ENCODE results near the gene CPEB4. TPM values are rescaled to one million over a fixed set of nuclear protein-coding genes. Genes with fewer than 3 reads are reported as not detected.

CPEB4 gene
- 42.7 TPM for total RNA-seq
- 1 to 10 TPM; 3.4 to 5.8 (median 4.6) TPM for polyA plus RNA-seq

GRCh38 chr5:173887610-173888472 lies at the start of gene CPEB4:
Gene CPEB4, plus strand, starts transcription at chr5:173888349. Its CDS starts 1,385 bp downstream, at chr5:173889734.
- H3K4me1 ChIP-seq (ENCODE audit: control insufficient read depth, insufficient read depth, low read length, poor library complexity, severe bottlenecking), result peaks cover 75% of the 10 kb centered on the region

GRCh38 chr5:173839117-173839713 lies 48.9 kb upstream of the CPEB4 start:
- H3K9me3 Mint-ChIP-seq, result peaks cover 0 to 4% (median 0%) of the 10 kb centered on the region in 7 donors

More at GRCh38 chr5:173887610-173888472, at the start of gene CPEB4:
- Mint-ChIP-seq H3K4me3 (peak within 1 kb of the TSS; percentile 90 to 99 (median 98)), H3K27me3 (no peaks in the 10 kb centered on the region), H3K36me3 (peaks cover 17% of the 10 kb centered on the region), H3K4me1 (peaks cover 36 to 85% (median 66%) of the 10 kb centered on the region in 4 donors), H3K27ac (peak within 1 kb of the TSS; percentile 96 to 99 (median 98)), H3K9me3 (no peaks in the 10 kb centered on the region)
- DNase-seq, result peak; percentile 96 to 100 (median 98)
- peak within 1 kb of the TSS; percentile 83 for H3K27ac ChIP-seq (ENCODE audit: insufficient read depth, low read length, poor library complexity, severe bottlenecking)
- no peaks in the 10 kb centered on the region for H3K36me3 ChIP-seq (ENCODE audit: control insufficient read depth, insufficient read depth, low read length)
- peak; percentile 94 to 95 for ATAC-seq (ENCODE audit: low read depth in 2 of 2)
- peak within 1 kb of the TSS; percentile 88 for H3K4me3 ChIP-seq (ENCODE audit: low read depth, low read length)
- no peaks in the 10 kb centered on the region for H3K27me3 ChIP-seq (ENCODE audit: control insufficient read depth, insufficient read depth, low read length)
- H3K9me3 ChIP-seq (ENCODE audit: control insufficient read depth in 2 of 2, low read length in 2 of 2), result no peaks in the 10 kb centered on the region

GRCh38 chr5:173840111-173840983 lies 47.8 kb upstream of the CPEB4 start:
- Histone ChIP-seq H3K27ac (ENCODE audit: insufficient read depth, low read length, poor library complexity, severe bottlenecking) (no peak overlapping the region), H3K4me3 (ENCODE audit: low read depth, low read length) (no peak overlapping the region), H3K4me1 (ENCODE audit: control insufficient read depth, insufficient read depth, low read length, poor library complexity, severe bottlenecking) (no peaks in the 10 kb centered on the region), H3K36me3 (ENCODE audit: control insufficient read depth, insufficient read depth, low read length) (no peaks in the 10 kb centered on the region), H3K27me3 (ENCODE audit: control insufficient read depth, insufficient read depth, low read length) (no peaks in the 10 kb centered on the region), H3K9me3 (ENCODE audit: control insufficient read depth in 2 of 2, low read length in 2 of 2) (no peaks in the 10 kb centered on the region)
- Mint-ChIP-seq H3K36me3 (no peaks in the 10 kb centered on the region), H3K27ac (peak overlapping the region in 1 of 3 donors; percentile 0), H3K9me3 (peaks cover 0 to 5% (median 0%) of the 10 kb centered on the region in 7 donors), H3K4me3 (no peak overlapping the region), H3K27me3 (peaks cover 7% of the 10 kb centered on the region), H3K4me1 (peaks cover 0 to 3% (median 0%) of the 10 kb centered on the region in 4 donors)
- DNase-seq (no peak), ATAC-seq (ENCODE audit: low read depth in 2 of 2) (no peak)

More at GRCh38 chr5:173839117-173839713, 48.9 kb upstream of the CPEB4 start:
- peak overlapping the region in 2 of 3 donors; percentile 0 to 55 for H3K27ac Mint-ChIP-seq
- H3K36me3 ChIP-seq (ENCODE audit: control insufficient read depth, insufficient read depth, low read length), result no peaks in the 10 kb centered on the region
- no peaks in the 10 kb centered on the region for H3K36me3 Mint-ChIP-seq
- no peaks in the 10 kb centered on the region for H3K27me3 ChIP-seq (ENCODE audit: control insufficient read depth, insufficient read depth, low read length)
- peaks cover 7% of the 10 kb centered on the region for H3K27me3 Mint-ChIP-seq
- no peaks in the 10 kb centered on the region for H3K9me3 ChIP-seq (ENCODE audit: control insufficient read depth in 2 of 2, low read length in 2 of 2)
- H3K4me1 ChIP-seq (ENCODE audit: control insufficient read depth, insufficient read depth, low read length, poor library complexity, severe bottlenecking), result no peaks in the 10 kb centered on the region
- no peak overlapping the region for H3K4me3 Mint-ChIP-seq
- peaks cover 0 to 3% (median 0%) of the 10 kb centered on the region in 4 donors for H3K4me1 Mint-ChIP-seq
- no peak overlapping the region for H3K27ac ChIP-seq (ENCODE audit: insufficient read depth, low read length, poor library complexity, severe bottlenecking)
- ATAC-seq (ENCODE audit: low read depth in 2 of 2), result no peak
- no peak for DNase-seq
- no peak overlapping the region for H3K4me3 ChIP-seq (ENCODE audit: low read depth, low read length)

- H3K27ac ChIP-seq (ENCODE audit: insufficient read depth, low read length, poor library complexity, severe bottlenecking), result no peak overlapping the region
- ATAC-seq (ENCODE audit: low read depth in 2 of 2) (no peak), DNase-seq (no peak)
- Mint-ChIP-seq H3K4me3 (no peak overlapping the region), H3K4me1 (no peaks in the 10 kb centered on the region), H3K9me3 (peaks cover 0 to 5% (median 0%) of the 10 kb centered on the region in 7 donors), H3K36me3 (no peaks in the 10 kb centered on the region), H3K27ac (no peak overlapping the region), H3K27me3 (peaks cover 7% of the 10 kb centered on the region)
- no peaks in the 10 kb centered on the region for H3K36me3 ChIP-seq (ENCODE audit: control insufficient read depth, insufficient read depth, low read length)
- no peaks in the 10 kb centered on the region for H3K27me3 ChIP-seq (ENCODE audit: control insufficient read depth, insufficient read depth, low read length)
- H3K9me3 ChIP-seq (ENCODE audit: control insufficient read depth in 2 of 2, low read length in 2 of 2), result no peaks in the 10 kb centered on the region
- H3K4me3 ChIP-seq (ENCODE audit: low read depth, low read length), result no peak overlapping the region
- H3K4me1 ChIP-seq (ENCODE audit: control insufficient read depth, insufficient read depth, low read length, poor library complexity, severe bottlenecking), result no peaks in the 10 kb centered on the region
Measured at GRCh38 chr5:173841710-173842109, 46.4 kb upstream of the CPEB4 start.

- H3K4me1 ChIP-seq (ENCODE audit: control insufficient read depth, insufficient read depth, low read length, poor library complexity, severe bottlenecking), result no peaks in the 10 kb centered on the region
- Mint-ChIP-seq H3K9me3 (peaks cover 0 to 10% (median 4%) of the 10 kb centered on the region in 7 donors), H3K36me3 (no peaks in the 10 kb centered on the region), H3K27ac (no peak overlapping the region), H3K27me3 (peaks cover 12% of the 10 kb centered on the region), H3K4me3 (no peak overlapping the region), H3K4me1 (no peaks in the 10 kb centered on the region)
- DNase-seq, result no peak
- no peaks in the 10 kb centered on the region for H3K9me3 ChIP-seq (ENCODE audit: control insufficient read depth in 2 of 2, low read length in 2 of 2)
- ATAC-seq (ENCODE audit: low read depth in 2 of 2), result no peak
- H3K27me3 ChIP-seq (ENCODE audit: control insufficient read depth, insufficient read depth, low read length), result no peaks in the 10 kb centered on the region
- no peaks in the 10 kb centered on the region for H3K36me3 ChIP-seq (ENCODE audit: control insufficient read depth, insufficient read depth, low read length)
- no peak overlapping the region for H3K27ac ChIP-seq (ENCODE audit: insufficient read depth, low read length, poor library complexity, severe bottlenecking)
- H3K4me3 ChIP-seq (ENCODE audit: low read depth, low read length), result no peak overlapping the region
Measured at GRCh38 chr5:173843794-173844193, 44.4 kb upstream of the CPEB4 start.

GRCh38 chr5:173845321-173845720 lies 42.8 kb upstream of the CPEB4 start:
- Histone ChIP-seq H3K4me3 (ENCODE audit: low read depth, low read length) (no peak overlapping the region), H3K4me1 (ENCODE audit: control insufficient read depth, insufficient read depth, low read length, poor library complexity, severe bottlenecking) (no peaks in the 10 kb centered on the region), H3K27me3 (ENCODE audit: control insufficient read depth, insufficient read depth, low read length) (no peaks in the 10 kb centered on the region), H3K27ac (ENCODE audit: insufficient read depth, low read length, poor library complexity, severe bottlenecking) (no peak overlapping the region), H3K36me3 (ENCODE audit: control insufficient read depth, insufficient read depth, low read length) (no peaks in the 10 kb centered on the region), H3K9me3 (ENCODE audit: control insufficient read depth in 2 of 2, low read length in 2 of 2) (no peaks in the 10 kb centered on the region)
- Mint-ChIP-seq H3K9me3 (peaks cover 0 to 13% (median 7%) of the 10 kb centered on the region in 7 donors), H3K4me1 (no peaks in the 10 kb centered on the region), H3K4me3 (no peak overlapping the region), H3K27me3 (peaks cover 6% of the 10 kb centered on the region), H3K36me3 (no peaks in the 10 kb centered on the region), H3K27ac (no peak overlapping the region)
- DNase-seq (no peak), ATAC-seq (ENCODE audit: low read depth in 2 of 2) (no peak)

GRCh38 chr5:173846929-173847501 lies 41.1 kb upstream of the CPEB4 start:
- Histone ChIP-seq H3K27me3 (ENCODE audit: control insufficient read depth, insufficient read depth, low read length) (no peaks in the 10 kb centered on the region), H3K4me3 (ENCODE audit: low read depth, low read length) (no peak overlapping the region), H3K27ac (ENCODE audit: insufficient read depth, low read length, poor library complexity, severe bottlenecking) (no peak overlapping the region), H3K9me3 (ENCODE audit: control insufficient read depth in 2 of 2, low read length in 2 of 2) (no peaks in the 10 kb centered on the region), H3K36me3 (ENCODE audit: control insufficient read depth, insufficient read depth, low read length) (no peaks in the 10 kb centered on the region), H3K4me1 (ENCODE audit: control insufficient read depth, insufficient read depth, low read length, poor library complexity, severe bottlenecking) (no peaks in the 10 kb centered on the region)
- H3K27ac Mint-ChIP-seq, result no peak overlapping the region
- DNase-seq (no peak), ATAC-seq (ENCODE audit: low read depth in 2 of 2) (no peak)
- H3K9me3 Mint-ChIP-seq, result peaks cover 0 to 13% (median 7%) of the 10 kb centered on the region in 7 donors
- H3K4me3 Mint-ChIP-seq, result no peak overlapping the region
- no peaks in the 10 kb centered on the region for H3K36me3 Mint-ChIP-seq
- H3K27me3 Mint-ChIP-seq, result peaks cover 11% of the 10 kb centered on the region
- H3K4me1 Mint-ChIP-seq, result no peaks in the 10 kb centered on the region
